GM18951 (cell line): ENCODE data around the gene IL13RA2.

Experiments
- POLR2A ChIP-seq: IDR thresholded peaks from 4 replicates; pipeline ENCODE4 v1.6.1; 2011; ENCODE audit warnings: mild to moderate bottlenecking; ENCODE audit not compliant: insufficient read length, insufficient read depth; ENCODE audit errors: extremely low read depth
- in situ Hi-C: fragments of 300-500 bp; cut with MboI; formaldehyde crosslinking; loops from one replicate; pipeline ENCODE4 v1.12.0; 2022; ENCODE audit warnings: low sequenced_read_pairs, mixed read lengths, inconsistent platforms; ENCODE audit not compliant: unreplicated experiment

The IL13RA2 gene

DNA sequence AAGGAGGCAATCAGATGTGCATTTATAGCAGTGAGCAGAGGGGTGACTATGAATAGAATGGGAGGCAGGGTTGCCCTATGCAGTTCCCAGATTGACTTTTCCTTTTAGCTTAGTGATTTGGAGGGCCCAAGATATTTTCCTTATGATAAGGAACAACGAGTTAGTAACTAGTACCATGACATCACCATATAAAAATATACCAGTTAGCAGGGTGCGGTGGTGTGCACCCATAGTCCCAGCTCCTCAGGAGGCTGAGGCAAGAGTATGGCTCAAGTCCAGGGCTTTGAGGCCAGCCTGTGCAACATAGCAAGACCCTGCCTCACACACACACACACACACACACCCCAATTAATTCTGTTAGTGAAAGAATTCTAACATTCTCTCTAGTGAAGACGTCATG lies 53.0 kb downstream of the IL13RA2 start:
- no peak for TF ChIP-seq POLR2A
- in situ Hi-C loops, result no loop called here

DNA sequence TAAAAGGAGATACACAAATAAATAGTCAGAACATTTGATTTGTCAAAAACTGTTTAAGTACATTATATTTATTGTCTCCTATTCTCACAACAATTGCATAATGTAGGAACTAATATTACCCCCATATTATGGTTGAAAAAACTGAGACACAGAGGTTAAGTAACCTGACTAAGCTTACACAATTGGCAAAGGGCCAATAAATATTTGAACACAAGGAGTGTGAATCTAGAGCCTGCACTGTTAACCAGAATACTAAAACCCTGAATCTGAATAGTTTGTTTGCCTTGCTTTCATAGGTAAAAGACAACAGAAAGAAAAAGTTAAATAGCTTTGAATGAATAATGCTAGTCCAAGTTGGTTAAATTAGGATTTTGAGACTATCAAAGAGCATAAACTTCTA lies 55.2 kb downstream of the IL13RA2 start:
- no peak for TF ChIP-seq POLR2A
- in situ Hi-C loops, result no loop called here

DNA sequence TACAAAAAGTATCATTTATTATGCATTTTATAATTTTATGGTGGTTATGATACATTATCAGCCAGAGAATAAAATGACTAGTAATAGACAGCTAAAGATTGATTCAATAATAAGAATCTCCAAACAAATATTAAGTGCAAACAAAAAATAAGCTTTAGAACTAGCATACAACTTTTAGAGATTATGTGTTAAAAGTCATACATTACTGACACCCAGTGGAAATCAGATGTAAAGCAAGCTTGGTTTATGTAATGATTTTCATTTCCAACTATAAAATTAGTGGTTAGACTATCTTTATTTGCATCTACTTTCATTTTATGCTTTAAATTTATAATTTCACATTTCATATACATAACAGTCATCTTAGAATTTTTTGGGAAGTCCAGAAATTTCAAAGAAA lies 57.7 kb downstream of the IL13RA2 start:
- in situ Hi-C loops, result no loop called here
- no peak for TF ChIP-seq POLR2A
